ENCODE measurements around the gene FOXO4. TPM values are rescaled to one million over a fixed set of nuclear protein-coding genes. Genes with fewer than 3 reads are reported as not detected.
"Not testable (repeated sequence)": the region's sequence is repeated elsewhere in the genome, so short reads cannot be mapped to it uniquely, and the experiment has no call there.

FOXO4 gene
- 2.4 TPM for polyA plus RNA-seq (2012; ENCODE audit: low read depth, missing spikeins)

- no peak for TF ChIP-seq TAF1 (IDR thresholded peaks at IDR 0.05; ENCODE audit: low read depth, low read length)
- no peak for TF ChIP-seq SPI1 (IDR thresholded peaks at IDR 0.05; ENCODE audit: low read depth, low read length)
- no peak for TF ChIP-seq POLR2A (IDR thresholded peaks at IDR 0.05; ENCODE audit: low read depth, low read length)
- no peak for TF ChIP-seq POU2F2 (IDR thresholded peaks at IDR 0.05; ENCODE audit: low read depth, low read length)
- no peak for TF ChIP-seq POLR2AphosphoS5 (IDR thresholded peaks at IDR 0.05; ENCODE audit: low read depth, low read length)
- TF ChIP-seq PAX5 (IDR thresholded peaks at IDR 0.05; ENCODE audit: insufficient read depth, low read length, severe bottlenecking), result no peak
- FAIRE-seq, result peak; percentile 99
- DNase-seq (ENCODE audit: insufficient read length, low spot score), result peak; percentile 74
These were observed at the start of gene FOXO4 for GRCh38 chrX:71095555-71095980. TSS of gene FOXO4 (plus strand) at chrX:71095851. CDS start at chrX:71096529, 678 bp downstream.

DNA sequence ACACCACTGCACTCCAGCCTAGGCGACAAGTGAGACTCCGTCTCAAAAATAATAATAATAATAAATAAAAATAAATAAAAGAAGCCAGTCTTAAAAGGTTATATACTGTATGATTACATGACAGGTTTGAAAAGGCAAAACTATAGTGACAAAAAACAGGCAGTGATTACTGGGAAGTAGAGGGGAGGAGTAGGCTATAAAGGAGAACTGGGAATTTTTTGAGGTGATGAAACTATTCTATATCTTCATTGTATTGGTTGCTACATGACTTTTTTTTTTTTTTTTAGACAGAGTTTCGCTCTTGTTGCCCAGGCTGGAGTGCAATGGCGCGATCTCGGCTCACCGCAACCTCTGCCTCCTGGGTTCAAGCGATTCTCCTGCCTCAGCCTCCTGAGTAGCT lies 47.8 kb upstream of the FOXO4 start:
- not testable (repeated sequence) for FAIRE-seq; DNase-seq (ENCODE audit: insufficient read length, low spot score)

DNA sequence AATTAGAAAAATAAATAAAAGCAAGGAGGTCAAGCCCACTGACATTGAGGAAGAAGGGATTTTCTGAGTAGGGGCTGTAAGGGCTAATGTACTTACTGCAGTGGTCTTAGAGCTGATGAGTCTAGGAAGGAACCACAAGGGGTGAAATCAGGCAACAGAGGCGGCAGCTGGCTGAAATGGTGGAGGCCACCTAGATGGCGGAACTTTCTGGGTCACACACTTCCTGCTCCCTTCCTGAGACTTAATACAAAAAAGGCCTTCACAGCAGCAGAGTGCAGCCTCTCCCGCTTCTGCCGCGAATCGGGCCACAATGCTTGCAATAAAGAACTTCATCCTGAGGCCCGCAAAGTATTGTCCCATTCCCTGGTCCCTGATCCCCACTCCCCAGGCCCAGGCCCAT lies 42.9 kb upstream of the FOXO4 start:
- no peak for TF ChIP-seq SPI1 (IDR thresholded peaks at IDR 0.05; ENCODE audit: low read depth, low read length)
- FAIRE-seq, result no peak
- no peak for DNase-seq (ENCODE audit: insufficient read length, low spot score)

GRCh38 chrX:71053217-71053621 lies 42.4 kb upstream of the FOXO4 start:
- TF ChIP-seq TAF1 (IDR thresholded peaks at IDR 0.05; ENCODE audit: low read depth, low read length), result no peak
- TF ChIP-seq POU2F2 (IDR thresholded peaks at IDR 0.05; ENCODE audit: low read depth, low read length), result no peak
- TF ChIP-seq SPI1 (IDR thresholded peaks at IDR 0.05; ENCODE audit: low read depth, low read length), result no peak
- TF ChIP-seq POLR2A (IDR thresholded peaks at IDR 0.05; ENCODE audit: low read depth, low read length), result no peak
- no peak for FAIRE-seq
- DNase-seq (ENCODE audit: insufficient read length, low spot score), result no peak

DNA sequence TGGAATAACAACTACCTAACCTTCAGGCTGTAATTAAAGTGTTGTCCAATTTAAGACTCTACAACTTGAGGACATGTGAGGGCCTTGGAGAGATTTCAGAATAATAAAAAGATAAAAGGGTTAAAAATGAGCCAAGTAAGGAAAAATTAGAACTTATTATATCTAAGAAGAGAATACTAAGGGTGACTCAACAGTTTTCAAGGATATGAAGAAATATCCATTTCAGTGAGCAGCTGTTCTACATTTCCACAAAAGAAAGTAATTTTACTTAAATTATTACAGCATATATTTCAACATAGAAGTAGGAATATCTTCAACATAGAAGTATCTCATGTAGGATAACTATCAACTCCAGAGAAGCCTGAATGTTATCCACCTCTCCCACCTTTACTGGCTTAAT lies 38.8 kb upstream of the FOXO4 start:
- DNase-seq (ENCODE audit: insufficient read length, low spot score) (no peak), FAIRE-seq (peak; percentile 65)
- no peak for TF ChIP-seq TAF1 (IDR thresholded peaks at IDR 0.05; ENCODE audit: low read depth, low read length)
- no peak for TF ChIP-seq SPI1 (IDR thresholded peaks at IDR 0.05; ENCODE audit: low read depth, low read length)
- TF ChIP-seq PAX5 (IDR thresholded peaks at IDR 0.05; ENCODE audit: insufficient read depth, low read length, severe bottlenecking), result no peak
- TF ChIP-seq POLR2AphosphoS5 (IDR thresholded peaks at IDR 0.05; ENCODE audit: low read depth, low read length), result no peak
- TF ChIP-seq POLR2A (IDR thresholded peaks at IDR 0.05; ENCODE audit: low read depth, low read length), result no peak
- no peak for TF ChIP-seq POU2F2 (IDR thresholded peaks at IDR 0.05; ENCODE audit: low read depth, low read length)

DNA sequence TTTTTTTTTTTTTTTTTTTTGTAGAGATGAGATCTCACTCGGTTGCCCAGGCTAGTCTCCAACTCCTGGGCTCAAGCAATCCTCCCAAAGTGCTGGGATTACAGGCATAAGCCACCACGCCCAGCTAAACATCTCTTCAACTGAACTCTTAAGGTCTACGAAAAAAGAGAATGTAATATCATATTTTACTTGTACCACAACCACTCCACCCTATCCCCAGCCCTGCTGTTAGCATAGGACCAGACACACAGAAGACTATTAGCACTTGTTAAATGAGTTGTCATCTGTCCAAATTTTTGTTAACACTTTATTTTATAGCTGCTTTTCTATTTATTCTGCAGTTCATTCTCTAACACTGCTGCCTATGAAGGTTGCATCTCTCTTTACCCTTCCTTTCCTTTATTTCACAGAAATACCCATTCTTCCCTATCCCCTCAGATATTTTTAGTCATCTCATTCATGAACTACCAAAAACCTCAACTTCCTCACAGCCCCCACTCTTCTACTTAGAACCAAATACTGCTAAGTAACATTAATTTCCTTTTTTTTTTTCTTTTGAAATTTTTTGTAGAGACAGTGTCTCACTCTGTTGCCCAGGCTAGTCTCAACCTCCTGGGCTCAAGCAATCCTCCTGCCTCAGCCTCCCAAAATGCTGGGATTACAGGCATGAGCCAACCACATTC lies 37.7 kb upstream of the FOXO4 start:
- TF ChIP-seq POLR2AphosphoS5 (IDR thresholded peaks at IDR 0.05; ENCODE audit: low read depth, low read length) (no peak), POLR2A (IDR thresholded peaks at IDR 0.05; ENCODE audit: low read depth, low read length) (no peak), PAX5 (IDR thresholded peaks at IDR 0.05; ENCODE audit: insufficient read depth, low read length, severe bottlenecking) (no peak), SPI1 (IDR thresholded peaks at IDR 0.05; ENCODE audit: low read depth, low read length) (no peak), POU2F2 (IDR thresholded peaks at IDR 0.05; ENCODE audit: low read depth, low read length) (no peak), TAF1 (IDR thresholded peaks at IDR 0.05; ENCODE audit: low read depth, low read length) (no peak)
- DNase-seq (ENCODE audit: insufficient read length, low spot score) (no peak), FAIRE-seq (no peak)

DNA sequence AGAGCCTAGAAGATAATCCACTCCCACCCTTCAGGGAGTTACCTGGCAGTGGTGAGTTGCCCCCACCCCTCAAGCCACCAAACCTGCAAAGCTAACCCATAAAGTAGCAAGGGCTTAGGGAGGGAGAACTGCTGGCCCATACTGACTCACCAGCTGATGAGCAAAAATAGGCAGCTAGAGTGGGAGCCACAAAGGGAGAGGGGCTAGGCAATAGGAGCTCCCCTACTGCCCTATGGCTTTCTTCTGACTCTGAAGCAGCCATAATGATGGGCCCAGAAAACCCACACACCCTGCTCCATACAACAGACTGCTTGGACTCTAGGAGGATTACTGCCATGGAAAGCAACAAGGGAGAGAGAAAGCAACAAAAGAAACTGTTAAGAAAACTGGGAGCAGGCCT lies 35.5 kb upstream of the FOXO4 start:
- TF ChIP-seq POLR2AphosphoS5 (IDR thresholded peaks at IDR 0.05; ENCODE audit: low read depth, low read length), result no peak
- no peak for TF ChIP-seq POU2F2 (IDR thresholded peaks at IDR 0.05; ENCODE audit: low read depth, low read length)
- no peak for TF ChIP-seq POLR2A (IDR thresholded peaks at IDR 0.05; ENCODE audit: low read depth, low read length)
- no peak for TF ChIP-seq TAF1 (IDR thresholded peaks at IDR 0.05; ENCODE audit: low read depth, low read length)
- TF ChIP-seq PAX5 (IDR thresholded peaks at IDR 0.05; ENCODE audit: insufficient read depth, low read length, severe bottlenecking), result no peak
- no peak for TF ChIP-seq SPI1 (IDR thresholded peaks at IDR 0.05; ENCODE audit: low read depth, low read length)
- FAIRE-seq (no peak), DNase-seq (ENCODE audit: insufficient read length, low spot score) (no peak)

DNA sequence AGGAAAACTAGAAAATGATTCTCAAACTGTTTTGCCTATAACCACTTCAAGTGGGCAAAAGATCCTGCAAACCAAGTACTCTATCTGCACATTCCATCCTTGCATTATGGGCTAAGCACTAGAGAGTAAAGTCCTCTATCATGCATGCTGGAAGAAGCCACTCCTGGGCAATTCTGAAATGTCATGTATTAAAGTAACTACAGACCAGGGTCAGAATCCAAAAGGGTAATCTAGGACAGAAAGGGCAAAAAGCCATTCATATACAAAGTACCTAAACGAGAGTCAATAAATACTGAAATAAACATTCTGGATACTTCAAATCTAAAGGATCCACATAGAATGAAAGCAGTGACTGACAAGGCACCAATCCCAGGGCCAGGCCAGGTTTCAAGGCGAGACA lies 28.6 kb upstream of the FOXO4 start:
- DNase-seq (ENCODE audit: insufficient read length, low spot score) (no peak), FAIRE-seq (no peak)

DNA sequence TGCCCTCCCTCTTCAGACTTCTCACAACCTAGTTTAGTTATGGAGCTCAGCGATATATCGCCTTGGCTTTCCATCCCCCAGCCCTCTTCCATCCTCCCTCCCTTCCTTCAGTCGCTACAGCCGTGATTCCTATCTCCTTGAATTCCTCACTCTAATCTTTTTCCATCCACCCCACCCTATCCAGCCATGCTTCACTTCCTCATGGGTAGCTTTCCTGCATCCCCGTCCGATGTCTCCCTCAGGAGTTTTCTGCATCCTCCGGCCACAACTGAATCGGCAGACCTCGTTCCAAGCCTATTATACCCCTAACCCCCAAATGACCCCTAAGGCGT lies 28.0 kb upstream of the FOXO4 start:
- TF ChIP-seq POLR2A (IDR thresholded peaks at IDR 0.05; ENCODE audit: low read depth, low read length), result no peak
- no peak for TF ChIP-seq POLR2AphosphoS5 (IDR thresholded peaks at IDR 0.05; ENCODE audit: low read depth, low read length)
- TF ChIP-seq PAX5 (IDR thresholded peaks at IDR 0.05; ENCODE audit: insufficient read depth, low read length, severe bottlenecking), result no peak
- no peak for TF ChIP-seq TAF1 (IDR thresholded peaks at IDR 0.05; ENCODE audit: low read depth, low read length)
- no peak for TF ChIP-seq SPI1 (IDR thresholded peaks at IDR 0.05; ENCODE audit: low read depth, low read length)
- TF ChIP-seq POU2F2 (IDR thresholded peaks at IDR 0.05; ENCODE audit: low read depth, low read length), result no peak
- no peak for FAIRE-seq

More for the DNA sequence above, 28.6 kb upstream of the FOXO4 start:
- TF ChIP-seq POLR2AphosphoS5 (IDR thresholded peaks at IDR 0.05; ENCODE audit: low read depth, low read length) (no peak), POLR2A (IDR thresholded peaks at IDR 0.05; ENCODE audit: low read depth, low read length) (no peak), PAX5 (IDR thresholded peaks at IDR 0.05; ENCODE audit: insufficient read depth, low read length, severe bottlenecking) (no peak), SPI1 (IDR thresholded peaks at IDR 0.05; ENCODE audit: low read depth, low read length) (no peak), TAF1 (IDR thresholded peaks at IDR 0.05; ENCODE audit: low read depth, low read length) (no peak), POU2F2 (IDR thresholded peaks at IDR 0.05; ENCODE audit: low read depth, low read length) (no peak)

DNA sequence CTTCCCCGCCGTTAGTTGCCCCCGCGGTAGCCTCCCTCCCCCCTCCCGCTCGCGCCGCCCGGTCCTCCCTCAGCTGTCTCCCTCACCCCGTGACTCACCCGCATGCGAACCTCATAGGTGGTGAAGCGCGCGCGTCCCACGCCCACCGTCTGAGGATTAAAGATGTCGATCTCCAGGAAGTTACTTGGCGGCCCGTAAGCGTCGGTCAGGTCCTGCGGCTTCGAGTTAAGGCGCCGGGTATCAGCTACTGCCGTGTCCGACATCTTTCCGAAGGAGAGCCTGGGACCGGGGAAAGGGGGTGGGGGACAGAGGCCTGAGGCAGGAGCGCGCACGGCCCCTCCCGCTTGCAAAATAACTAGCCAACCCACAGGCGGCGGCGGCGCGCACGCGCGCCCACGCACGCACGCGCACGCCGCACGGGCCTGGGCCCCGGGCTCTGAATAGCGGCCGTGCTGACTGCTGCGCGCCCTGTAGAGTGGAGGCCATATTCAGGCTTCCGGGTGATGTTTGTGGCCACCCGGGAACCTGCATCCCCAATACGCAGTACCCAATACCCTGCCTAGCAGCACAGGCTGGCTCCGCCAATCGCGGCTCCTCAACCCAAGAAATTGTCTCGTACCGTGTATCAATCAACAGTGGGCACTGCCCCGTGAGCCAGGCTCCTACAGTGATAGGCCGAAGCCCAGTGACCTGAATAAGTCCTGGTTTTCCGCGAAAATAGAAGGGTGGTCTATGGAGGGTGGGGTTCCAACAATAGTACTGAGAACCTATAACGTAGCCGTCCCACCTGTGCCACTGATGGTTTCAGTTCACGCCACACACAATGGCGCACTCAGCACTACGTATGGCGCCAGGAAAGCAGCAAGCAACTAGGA lies 27.4 kb upstream of the FOXO4 start, which contains the start of gene SNX12:
TSS of gene SNX12 (minus strand) at position 291 of the 875 bp plus-strand sequence. CDS start at position 263, 28 bp downstream.
- peak; percentile 100 for FAIRE-seq
- TF ChIP-seq POLR2AphosphoS5 (IDR thresholded peaks at IDR 0.05; ENCODE audit: low read depth, low read length) (no peak), PAX5 (IDR thresholded peaks at IDR 0.05; ENCODE audit: insufficient read depth, low read length, severe bottlenecking) (no peak), POLR2A (IDR thresholded peaks at IDR 0.05; ENCODE audit: low read depth, low read length) (peak; percentile 64; the same call in 1 of the 2 replicates), TAF1 (IDR thresholded peaks at IDR 0.05; ENCODE audit: low read depth, low read length) (no peak), POU2F2 (IDR thresholded peaks at IDR 0.05; ENCODE audit: low read depth, low read length) (peak; percentile 68; the same call in 1 of the 2 replicates)
- peak; percentile 60 for DNase-seq (ENCODE audit: insufficient read length, low spot score)

More for the DNA sequence above, 28.0 kb upstream of the FOXO4 start:
- DNase-seq (ENCODE audit: insufficient read length, low spot score), result no peak
